Panc1 (cell line): Measurements from ENCODE around the gene SLC2A1. TPM values are rescaled to one million over a fixed set of nuclear protein-coding genes. Genes with fewer than 3 reads are reported as not detected.

Experiments
- ATAC-seq: fragments of 200-7000 bp; cut with Tn5 transposase; 2 replicates; pipeline ENCODE4 v1.9.1; 2020; ENCODE audit warnings: mild to moderate bottlenecking, moderate library complexity
- BruUV-seq: library from RNA; stranded (reverse); fragments of 400-500 nt; replicated peaks from 2 replicates; lab custom pipeline; 2021; lab: Mats Ljungman, UMichigan
- CTCF ChIA-PET: fragments of 300-600 bp; sonication (Branson Sonifier 250); formaldehyde crosslinking; loops from one replicate; lab custom pipeline; 2022; ENCODE audit warnings: antibody characterized with exemption; lab: Charles Lee
- POLR2A ChIA-PET: fragments of 300-600 bp; sonication (Branson Sonifier 250); formaldehyde crosslinking; loops from one replicate; lab custom pipeline; 2022; ENCODE audit warnings: antibody characterized with exemption; lab: Charles Lee
- DNase-seq: peaks from one replicate; pipeline ENCODE4 v3.0.0-alpha.2; 2010; ENCODE audit warnings: low read depth, low spot score
- H3K27ac ChIP-seq: 2 replicates; pipeline ENCODE4 v1.5.1; 2011; ENCODE audit warnings: mild to moderate bottlenecking, low read length, inconsistent platforms
- H3K27me3 ChIP-seq: fragments of 200-500 bp; sonication (Bioruptor generic); 2 replicates; pipeline ENCODE4 v1.6.0; 2014; ENCODE audit warnings: low read length, inconsistent platforms; ENCODE audit not compliant: control insufficient read depth, insufficient read depth
- H3K36me3 ChIP-seq: fragments of 200-500 bp; sonication (Bioruptor generic); 2 replicates; pipeline ENCODE4 v1.5.1; 2014; ENCODE audit warnings: inconsistent platforms, mild to moderate bottlenecking, low read length, moderate library complexity; ENCODE audit not compliant: control insufficient read depth, insufficient read depth
- H3K4me1 ChIP-seq: 2 replicates; pipeline ENCODE4 v1.5.1; 2011; ENCODE audit warnings: inconsistent platforms, mild to moderate bottlenecking, low read length, moderate library complexity; ENCODE audit not compliant: control insufficient read depth, insufficient read depth
- H3K4me3 ChIP-seq, 2 experiments: 2 replicates each; pipeline ENCODE4 v1.5.1; 2011 to 2012; ENCODE audit warnings: low read depth in 2 of 2, low read length in 2 of 2, mild to moderate bottlenecking in 2 of 2, inconsistent platforms in 1 of 2, moderate library complexity in 1 of 2
- H3K9me3 ChIP-seq: fragments of 200-500 bp; sonication (Bioruptor generic); 2 replicates; pipeline ENCODE4 v1.5.1; 2014; ENCODE audit warnings: low read depth, mild to moderate bottlenecking, inconsistent platforms, low read length, moderate library complexity; ENCODE audit not compliant: control insufficient read depth, insufficient read depth
- CTCF ChIP-seq: fragments of 450-650 bp; IDR thresholded peaks from 2 replicates; pipeline ENCODE4 v1.5.1; 2017; ENCODE audit warnings: mild to moderate bottlenecking
- POLR2AphosphoS5 ChIP-seq: IDR thresholded peaks from 2 replicates; pipeline ENCODE4 v1.6.1; 2012; ENCODE audit warnings: mild to moderate bottlenecking, low read depth, low read length, moderate library complexity
- REST ChIP-seq, 2 experiments: IDR thresholded peaks; 2 replicates each; pipeline ENCODE4 v1.6.1; 2011 to 2012; ENCODE audit warnings: low read depth in 2 of 2, control low read depth in 1 of 2, low read length in 1 of 2, mild to moderate bottlenecking in 1 of 2, moderate library complexity in 1 of 2; ENCODE audit not compliant: insufficient read depth in 1 of 2
- SIN3A ChIP-seq: IDR thresholded peaks from 2 replicates; pipeline ENCODE4 v1.6.1; 2012; ENCODE audit warnings: low read depth, mild to moderate bottlenecking, low read length, moderate library complexity, borderline replicate concordance; ENCODE audit not compliant: insufficient read depth
- TCF7L2 ChIP-seq: IDR thresholded peaks from 2 replicates; pipeline ENCODE4 v1.6.1; 2011; ENCODE audit warnings: mild to moderate bottlenecking, low read depth, low read length, inconsistent platforms
- in situ Hi-C: cut with HindIII; loops from 2 replicates; pipeline ENCODE4 v1.10.0; 2016; ENCODE audit warnings: low sequenced_read_pairs, low pct_unique_long_range_greater_than_20kb
- intact Hi-C: fragments of 100-400 bp; cut with micrococcal nuclease; formaldehyde crosslinking; loops from one replicate; pipeline ENCODE4 v1.10.0; 2022; ENCODE audit not compliant: unreplicated experiment
- total RNA-seq: library from RNA; stranded (reverse); gene quantifications from one replicate; pipeline ENCODE4 v1.2.1, GENCODE V29; 2021; ENCODE audit not compliant: unreplicated experiment

The SLC2A1 gene
- total RNA-seq, 1 experiment from 2014 or later = 32.9 TPM

GRCh38 chr1:42932442-42932941, 26.2 kb downstream of the SLC2A1 start:
- H3K4me1 ChIP-seq = peaks cover 7% of the 10 kb centered on the region; the same call in 1 of the 2 replicates
- no peak for DNase-seq
- intact Hi-C loops = no loop called here
- H3K36me3 ChIP-seq = no peaks in the 10 kb centered on the region
- ChIA-PET CTCF (no interaction called here), POLR2A (no interaction called here)
- H3K4me3 ChIP-seq = no peak overlapping the region
- in situ Hi-C loops = no loop called here
- TF ChIP-seq CTCF (no peak), SIN3A (no peak), REST (IDR thresholded peaks at IDR 0.05; ENCODE audit: insufficient read depth in 1 of 2, low read depth in 2 of 2, low read length in 1 of 2) (no peak), POLR2AphosphoS5 (no peak), TCF7L2 (no peak)
- no TSS peak for BruUV-seq
- no peaks in the 10 kb centered on the region for H3K27me3 ChIP-seq
- no peak for ATAC-seq
- no peak overlapping the region for H3K27ac ChIP-seq
- no peaks in the 10 kb centered on the region for H3K9me3 ChIP-seq

- Histone ChIP-seq H3K9me3 (no peaks in the 10 kb centered on the region), H3K4me3 (no peak overlapping the region), H3K27ac (no peak overlapping the region), H3K4me1 (peaks cover 7% of the 10 kb centered on the region; the same call in 1 of the 2 replicates), H3K36me3 (no peaks in the 10 kb centered on the region), H3K27me3 (no peaks in the 10 kb centered on the region)
- ATAC-seq (no peak), DNase-seq (no peak)
- BruUV-seq = no TSS peak
- in situ Hi-C loops = no loop called here
- TF ChIP-seq CTCF = no peak
- no peak for TF ChIP-seq POLR2AphosphoS5
- TF ChIP-seq TCF7L2 = no peak
- TF ChIP-seq REST (IDR thresholded peaks at IDR 0.05; ENCODE audit: insufficient read depth in 1 of 2, low read depth in 2 of 2, low read length in 1 of 2) = no peak
- no peak for TF ChIP-seq SIN3A
- intact Hi-C loops = no loop called here
- CTCF ChIA-PET = no interaction called here
- POLR2A ChIA-PET = no interaction called here
These were observed 26.7 kb downstream of the SLC2A1 start for GRCh38 chr1:42931911-42932422.
